Lung (tissue), 12 donors: ENCODE data around the gene TTC28. TPM values are rescaled to one million over a fixed set of nuclear protein-coding genes. Genes with fewer than 3 reads are reported as not detected.
A peak's percentile ranks its signal among the peaks of the same experiment; 100 is the strongest.

ENCODE experiments used
- ATAC-seq: fragments of 200-7000 bp; cut with Tn5 transposase; one replicate; pipeline ENCODE4 v1.9.1; 2020; ENCODE audit warnings: moderate number of reproducible peaks; ENCODE audit not compliant: insufficient read depth, low FRiP score
- DNase-seq, 3 donors: peaks; one replicate each; pipeline ENCODE4 v3.0.0-alpha.2; 2013 to 2017
- H3K27ac ChIP-seq, 2 donors: one replicate each; pipeline ENCODE4 v1.5.1; 2013; ENCODE audit warnings: mild to moderate bottlenecking in 2 of 2, moderate library complexity in 2 of 2, control low read depth in 1 of 2, inconsistent platforms in 1 of 2, low read depth in 1 of 2, low read length in 1 of 2
- H3K27me3 ChIP-seq, 3 donors: one replicate each; pipeline ENCODE4 v1.5.1; 2013; ENCODE audit warnings: low read length in 2 of 3; ENCODE audit not compliant: control insufficient read depth in 3 of 3, insufficient read depth in 3 of 3
- H3K36me3 ChIP-seq, 4 donors: one replicate each; pipeline ENCODE4 v1.5.1; 2013; ENCODE audit warnings: low read length in 4 of 4, mild to moderate bottlenecking in 1 of 4, moderate library complexity in 1 of 4; ENCODE audit not compliant: control insufficient read depth in 4 of 4, insufficient read depth in 4 of 4
- H3K4me1 ChIP-seq, 5 donors: one replicate each; pipeline ENCODE4 v1.5.1; 2013; ENCODE audit warnings: low read length in 5 of 5, mild to moderate bottlenecking in 2 of 5, moderate library complexity in 1 of 5; ENCODE audit not compliant: control insufficient read depth in 5 of 5, insufficient read depth in 5 of 5
- H3K4me3 ChIP-seq: one replicate; pipeline ENCODE4 v1.5.1; 2013; ENCODE audit warnings: mild to moderate bottlenecking, control low read depth, moderate library complexity
- H3K9ac ChIP-seq, 2 donors: one replicate each; pipeline ENCODE4 v1.5.1; 2013; ENCODE audit warnings: low read length in 2 of 2, control low read depth in 1 of 2; ENCODE audit not compliant: insufficient read depth in 1 of 2
- H3K9me3 ChIP-seq, 4 donors: one replicate each; pipeline ENCODE4 v1.5.1; 2013; ENCODE audit warnings: low read length in 3 of 4, mild to moderate bottlenecking in 1 of 4, moderate library complexity in 1 of 4; ENCODE audit not compliant: control insufficient read depth in 4 of 4, insufficient read depth in 3 of 4
- WGBS, 2 donors: extraction: QIAGEN DNeasy Blood & Tissue Kit; methylation state at CpG; one replicate each; pipeline ENCODE4 v1.1.7; 2013; 5-methylcytosine and 5-hydroxymethylcytosine counted together
- polyA plus RNA-seq, 2 donors: library from polyadenylated mRNA; stranded (reverse); fragments of 200-250 nt; gene quantifications; one replicate each; pipeline ENCODE4 v1.2.1, GENCODE V29; 2013
- total RNA-seq, 2 donors: library from RNA; depleted of rRNA in 1 of 2; stranded (reverse); fragments of >200 nt in 1 of 2; gene quantifications; one replicate each; pipeline ENCODE4 v1.2.1, GENCODE V29; 2014 to 2021
- TF ChIP-seq, protein P1 (sequence below): IDR thresholded peaks from 2 replicates; pipeline ENCODE4 v1.5.1; 2012; ENCODE audit warnings: mild to moderate bottlenecking; ENCODE audit errors: control extremely low read depth, extremely low read depth
- donor health status: control.
- donor health status: control.
- donor health status: Bipolar disorder and iron deficiency.
- donor health status: healthy.
- donor health status: DM: yes; HTN: yes; CAD: no.

The TTC28 gene
- total and polyA plus RNA-seq, 4 donors, result 4.7 to 72.2 (median 24.8) TPM

DNA sequence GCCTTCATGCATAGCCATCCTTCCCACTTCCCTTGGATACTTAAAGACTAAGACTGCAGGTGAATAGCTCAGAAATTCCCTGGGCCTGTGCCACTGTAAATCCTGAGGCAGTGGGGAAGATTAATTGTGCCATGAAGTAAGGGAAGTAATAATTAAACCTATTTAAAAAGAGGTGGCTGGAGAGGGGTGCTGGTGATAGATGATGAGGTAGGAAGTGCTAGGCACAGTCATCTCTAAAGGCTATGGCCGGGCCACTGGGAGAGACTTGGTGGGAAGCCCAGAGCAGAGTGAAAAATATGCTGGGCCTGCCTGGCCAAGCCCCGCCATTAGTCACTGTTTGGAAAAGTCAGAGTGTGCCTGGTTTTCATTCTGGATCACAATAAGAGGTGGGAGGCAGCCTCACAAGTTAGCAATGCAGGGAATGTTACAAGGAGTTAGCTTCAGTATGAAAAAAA lies 563.4 kb downstream of the TTC28 start:
- no peak overlapping the region for H3K4me3 ChIP-seq
- no peaks in the 10 kb centered on the region for H3K9me3 ChIP-seq
- WGBS, 2 donors, result 74% methylated on average over 2 of the region's 2 CpGs
- H3K27ac ChIP-seq, result peak overlapping the region in 1 of 2 donors; percentile 12
- TF ChIP-seq, protein P1, sequence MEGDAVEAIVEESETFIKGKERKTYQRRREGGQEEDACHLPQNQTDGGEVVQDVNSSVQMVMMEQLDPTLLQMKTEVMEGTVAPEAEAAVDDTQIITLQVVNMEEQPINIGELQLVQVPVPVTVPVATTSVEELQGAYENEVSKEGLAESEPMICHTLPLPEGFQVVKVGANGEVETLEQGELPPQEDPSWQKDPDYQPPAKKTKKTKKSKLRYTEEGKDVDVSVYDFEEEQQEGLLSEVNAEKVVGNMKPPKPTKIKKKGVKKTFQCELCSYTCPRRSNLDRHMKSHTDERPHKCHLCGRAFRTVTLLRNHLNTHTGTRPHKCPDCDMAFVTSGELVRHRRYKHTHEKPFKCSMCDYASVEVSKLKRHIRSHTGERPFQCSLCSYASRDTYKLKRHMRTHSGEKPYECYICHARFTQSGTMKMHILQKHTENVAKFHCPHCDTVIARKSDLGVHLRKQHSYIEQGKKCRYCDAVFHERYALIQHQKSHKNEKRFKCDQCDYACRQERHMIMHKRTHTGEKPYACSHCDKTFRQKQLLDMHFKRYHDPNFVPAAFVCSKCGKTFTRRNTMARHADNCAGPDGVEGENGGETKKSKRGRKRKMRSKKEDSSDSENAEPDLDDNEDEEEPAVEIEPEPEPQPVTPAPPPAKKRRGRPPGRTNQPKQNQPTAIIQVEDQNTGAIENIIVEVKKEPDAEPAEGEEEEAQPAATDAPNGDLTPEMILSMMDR, result no peak
- H3K4me1 ChIP-seq, result peaks cover 0 to 36% (median 15%) of the 10 kb centered on the region in 5 donors
- DNase-seq (no peak), ATAC-seq (peak; percentile 70)
- no peaks in the 10 kb centered on the region for H3K36me3 ChIP-seq
- H3K27me3 ChIP-seq, result no peaks in the 10 kb centered on the region
- H3K9ac ChIP-seq, result no peak overlapping the region

DNA sequence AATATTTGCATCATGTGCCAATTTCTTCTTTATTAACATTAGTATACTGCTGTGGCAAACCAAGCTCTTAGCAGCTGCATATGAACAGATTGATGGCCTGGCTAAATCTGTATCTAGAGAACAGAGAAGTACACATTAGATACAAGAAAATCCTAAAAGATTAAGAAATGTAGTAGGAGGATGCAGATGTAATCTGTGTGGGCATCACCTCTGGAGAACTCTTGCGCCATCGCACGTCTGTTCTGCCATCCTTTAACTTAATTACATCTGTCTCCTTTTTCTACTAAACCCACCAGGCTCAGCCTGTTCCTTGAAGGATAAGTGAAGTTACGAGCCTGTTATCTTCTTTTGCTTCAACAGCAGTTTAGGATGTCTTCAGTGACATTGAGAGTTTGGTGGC lies 564.2 kb downstream of the TTC28 start:
- DNase-seq (no peak), ATAC-seq (no peak)
- no peak overlapping the region for H3K27ac ChIP-seq
- peaks cover 0 to 35% (median 11%) of the 10 kb centered on the region in 5 donors for H3K4me1 ChIP-seq
- no peaks in the 10 kb centered on the region for H3K27me3 ChIP-seq
- TF ChIP-seq, protein P1, result no peak
- no peaks in the 10 kb centered on the region for H3K9me3 ChIP-seq
- H3K9ac ChIP-seq, result no peak overlapping the region
- no peaks in the 10 kb centered on the region for H3K36me3 ChIP-seq
- WGBS, 2 donors, result 74 to 92% methylated on average over 4 of the region's 4 CpGs
- no peak overlapping the region for H3K4me3 ChIP-seq

DNA sequence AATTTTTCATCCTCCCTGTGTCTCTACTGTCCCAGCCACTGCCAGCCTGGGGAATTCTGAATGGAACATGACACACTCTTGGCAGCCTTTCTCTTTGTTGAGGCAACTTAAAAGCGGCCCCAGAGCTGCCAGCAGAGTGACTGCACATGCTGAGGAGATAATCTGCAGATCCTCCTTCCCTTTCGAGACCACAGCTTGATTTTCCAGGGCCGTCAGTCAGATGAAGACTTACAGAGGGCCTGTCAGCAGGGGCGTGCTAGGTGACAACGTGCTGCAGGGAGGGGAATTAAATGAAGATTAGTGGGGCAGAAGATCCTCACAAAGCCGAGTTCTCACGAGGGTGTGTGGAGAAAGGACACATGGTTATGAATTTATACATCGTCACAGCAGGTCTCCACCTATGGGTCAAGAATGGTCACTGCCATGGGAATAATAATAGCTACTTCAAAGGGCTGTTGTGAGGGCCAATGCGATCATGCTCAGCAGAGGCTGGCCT lies 567.0 kb downstream of the TTC28 start:
- TF ChIP-seq, protein P1, result peak; percentile 22
- no peak overlapping the region for H3K4me3 ChIP-seq
- H3K9me3 ChIP-seq, result no peaks in the 10 kb centered on the region
- no peaks in the 10 kb centered on the region for H3K27me3 ChIP-seq
- 49 to 67% methylated on average over 9 of the region's 9 CpGs for WGBS, 2 donors
- no peak for ATAC-seq
- peaks cover 0 to 35% (median 9%) of the 10 kb centered on the region in 5 donors for H3K4me1 ChIP-seq
- peak overlapping the region; percentile 26 to 34 for H3K27ac ChIP-seq
- H3K9ac ChIP-seq, result no peak overlapping the region
- DNase-seq, result peak; percentile 92 to 97 (median 96)
- peaks cover 0 to 8% (median 5%) of the 10 kb centered on the region in 4 donors for H3K36me3 ChIP-seq

DNA sequence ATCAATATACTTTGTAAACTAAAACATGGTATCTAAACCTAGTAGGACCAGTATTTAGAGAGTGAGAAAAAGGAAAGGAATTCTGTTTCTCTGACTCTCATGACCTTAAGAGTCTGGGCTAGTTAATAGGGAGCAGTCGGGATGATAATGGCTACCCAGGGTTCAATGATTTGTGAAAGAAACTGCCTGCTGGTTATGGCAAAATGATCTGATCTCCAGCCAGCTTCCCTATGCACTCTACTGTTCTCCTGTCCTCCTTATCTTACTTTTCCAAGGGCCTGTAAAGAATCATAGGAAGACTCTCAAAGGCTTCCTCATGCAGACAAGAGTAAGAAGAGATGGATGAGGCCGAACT lies 567.5 kb downstream of the TTC28 start:
- no peaks in the 10 kb centered on the region for H3K9me3 ChIP-seq
- H3K4me3 ChIP-seq, result no peak overlapping the region
- H3K4me1 ChIP-seq, result peaks cover 0 to 35% (median 9%) of the 10 kb centered on the region in 5 donors
- no peak overlapping the region for H3K9ac ChIP-seq
- WGBS, 2 donors, result 76 to 80% methylated on average over 2 of the region's 2 CpGs
- no peaks in the 10 kb centered on the region for H3K27me3 ChIP-seq
- ATAC-seq (no peak), DNase-seq (no peak)
- H3K36me3 ChIP-seq, result peaks cover 0 to 12% (median 9%) of the 10 kb centered on the region in 4 donors
- no peak overlapping the region for H3K27ac ChIP-seq
- TF ChIP-seq, protein P1, result no peak
